OCI-LY3 (cell line): Measurements from ENCODE around the gene ARHGAP36.

Experiments
- H2AFZ ChIP-seq: fragments of 200-600, 300-600 bp; shearing (Covaris generic); 2 replicates; pipeline ENCODE4 v1.6.0; 2014; ENCODE audit warnings: antibody characterized with exemption, low read depth, low read length
- H3K27ac ChIP-seq: fragments of 200-600, 300-600 bp; sonication (generic); 2 replicates; pipeline ENCODE4 v1.5.1; 2014; ENCODE audit warnings: mild to moderate bottlenecking, low read length, moderate library complexity, mixed read lengths
- H3K27me3 ChIP-seq: fragments of 200-600, 300-600 bp; sonication (generic); 2 replicates; pipeline ENCODE4 v1.6.1; 2014; ENCODE audit warnings: low read depth, low read length, mixed read lengths
- H3K36me3 ChIP-seq: fragments of 200-600, 300-600 bp; sonication (generic); replicated peaks from 2 replicates; pipeline ENCODE3; 2014; ENCODE audit warnings: low read depth, low read length, mixed read lengths
- H3K4me1 ChIP-seq: fragments of 300-600, 200-600 bp; sonication (generic); 2 replicates; pipeline ENCODE4 v1.6.1; 2014; ENCODE audit warnings: low read length, mixed read lengths
- H3K4me2 ChIP-seq: fragments of 200-600, 300-600 bp; sonication (generic); 2 replicates; pipeline ENCODE4 v1.6.1; 2014; ENCODE audit warnings: low read length, mixed read lengths
- H3K4me3 ChIP-seq: fragments of 300-600, 200-600 bp; sonication (generic); 2 replicates; pipeline ENCODE4 v1.5.1; 2014; ENCODE audit warnings: antibody characterized with exemption, mild to moderate bottlenecking, low read length, moderate library complexity
- H3K79me2 ChIP-seq: fragments of 300-600, 200-600 bp; shearing (Covaris generic); 2 replicates; pipeline ENCODE4 v1.6.1; 2014; ENCODE audit warnings: mild to moderate bottlenecking, low read length, mixed read lengths
- H3K9ac ChIP-seq: fragments of 300-600, 200-600 bp; shearing (Covaris generic); 2 replicates; pipeline ENCODE4 v1.6.0; 2014; ENCODE audit warnings: mild to moderate bottlenecking, low read length, moderate library complexity
- H3K9me3 ChIP-seq: fragments of 200-600, 300-600 bp; shearing (Covaris generic); 2 replicates; pipeline ENCODE4 v1.6.1; 2014; ENCODE audit warnings: low read length, mixed read lengths; ENCODE audit not compliant: insufficient read depth
- H4K20me1 ChIP-seq: fragments of 200-600, 300-600 bp; sonication (generic); 2 replicates; pipeline ENCODE4 v1.6.1; 2016; ENCODE audit warnings: low read length, mixed read lengths; ENCODE audit not compliant: insufficient read depth
- CTCF ChIP-seq: fragments of 200-600, 300-600 bp; sonication (generic); IDR thresholded peaks from 2 replicates; pipeline ENCODE4 v1.5.1; 2014; ENCODE audit warnings: antibody characterized with exemption, low read length, low read depth
- EZH2phosphoT487 ChIP-seq: fragments of 200-600 bp; shearing (Covaris generic); IDR thresholded peaks from 2 replicates; pipeline ENCODE4 v1.6.1; 2018; ENCODE audit warnings: antibody characterized with exemption, mixed run types, low read depth

The ARHGAP36 gene

GRCh38 chrX:131046596-131046995 lies 11.6 kb upstream of the ARHGAP36 start:
- H3K36me3 ChIP-seq, result no peaks in the 10 kb centered on the region
- H3K9ac ChIP-seq, result no peak overlapping the region
- H3K27me3 ChIP-seq, result no peaks in the 10 kb centered on the region
- H3K79me2 ChIP-seq, result no peaks in the 10 kb centered on the region
- H4K20me1 ChIP-seq, result no peaks in the 10 kb centered on the region
- no peak overlapping the region for H3K27ac ChIP-seq
- no peaks in the 10 kb centered on the region for H3K4me1 ChIP-seq
- H3K4me2 ChIP-seq, result no peak overlapping the region
- TF ChIP-seq EZH2phosphoT487 (no peak), CTCF (no peak)
- no peak overlapping the region for H2AFZ ChIP-seq
- H3K9me3 ChIP-seq, result no peaks in the 10 kb centered on the region
- H3K4me3 ChIP-seq, result no peak overlapping the region

- Histone ChIP-seq H3K9me3 (no peaks in the 10 kb centered on the region), H3K27me3 (no peaks in the 10 kb centered on the region), H4K20me1 (no peaks in the 10 kb centered on the region), H3K4me3 (no peak overlapping the region), H3K4me2 (no peak overlapping the region), H3K4me1 (no peaks in the 10 kb centered on the region), H3K79me2 (no peaks in the 10 kb centered on the region), H3K9ac (no peak overlapping the region), H3K27ac (no peak overlapping the region), H2AFZ (no peak overlapping the region), H3K36me3 (no peaks in the 10 kb centered on the region)
- no peak for TF ChIP-seq CTCF
- TF ChIP-seq EZH2phosphoT487, result no peak
Observed at GRCh38 chrX:131047180-131047579, 11.0 kb upstream of the ARHGAP36 start.

- no peak overlapping the region for H3K9ac ChIP-seq
- H2AFZ ChIP-seq, result no peak overlapping the region
Observed at GRCh38 chrX:131053076-131053475, 5.1 kb upstream of the ARHGAP36 start.

GRCh38 chrX:131054906-131055305 lies 3.2 kb upstream of the ARHGAP36 start:
- H3K9me3 ChIP-seq, result no peaks in the 10 kb centered on the region
- no peak overlapping the region for H3K4me3 ChIP-seq
- H3K9ac ChIP-seq, result no peak overlapping the region
- H3K4me1 ChIP-seq, result no peaks in the 10 kb centered on the region
- no peak overlapping the region for H2AFZ ChIP-seq
- no peaks in the 10 kb centered on the region for H4K20me1 ChIP-seq
- H3K27ac ChIP-seq, result no peak overlapping the region
- H3K36me3 ChIP-seq, result no peaks in the 10 kb centered on the region
- H3K27me3 ChIP-seq, result no peaks in the 10 kb centered on the region
- H3K4me2 ChIP-seq, result no peak overlapping the region
- H3K79me2 ChIP-seq, result no peaks in the 10 kb centered on the region
- no peak for TF ChIP-seq CTCF
- TF ChIP-seq EZH2phosphoT487, result no peak

More at GRCh38 chrX:131053076-131053475, 5.1 kb upstream of the ARHGAP36 start:
- Histone ChIP-seq H3K79me2 (no peaks in the 10 kb centered on the region), H3K4me1 (no peaks in the 10 kb centered on the region), H3K27me3 (no peaks in the 10 kb centered on the region), H3K27ac (no peak overlapping the region), H3K4me3 (no peak overlapping the region), H3K36me3 (no peaks in the 10 kb centered on the region), H3K4me2 (no peak overlapping the region), H3K9me3 (no peaks in the 10 kb centered on the region), H4K20me1 (no peaks in the 10 kb centered on the region)
- TF ChIP-seq CTCF (no peak), EZH2phosphoT487 (no peak)
